Adipose tissue (tissue), 3 donors: ENCODE measurements around the gene NDUFV3. TPM values are rescaled to one million over a fixed set of nuclear protein-coding genes. Genes with fewer than 3 reads are reported as not detected.
"Not testable (repeated sequence)": the region's sequence is repeated elsewhere in the genome, so short reads cannot be mapped to it uniquely, and the experiment has no call there.

ENCODE experiments used
- H3K27ac ChIP-seq: one replicate; pipeline ENCODE4 v1.5.1; 2013; ENCODE audit warnings: low read depth, low read length
- WGBS, 3 donors: extraction: QIAGEN DNeasy Blood & Tissue Kit; methylation state at CpG; one replicate each; pipeline ENCODE4 v1.1.7; 2013; 5-methylcytosine and 5-hydroxymethylcytosine counted together
- polyA plus RNA-seq, 3 donors: library from polyadenylated mRNA; stranded (reverse); fragments of 200-250 nt; gene quantifications; one replicate each; pipeline ENCODE4 v1.2.3, GENCODE V29; 2013
- donor health status: healthy with polysubstance abuse.
- donor health status: Bipolar disorder and iron deficiency.
- donor health status: healthy.

NDUFV3 gene
- polyA plus RNA-seq, 3 donors = 20.0 to 27.3 (median 24.0) TPM

GRCh38 chr21:42925114-42925926 lies 32.2 kb downstream of the NDUFV3 start, which contains the start of gene ERVH48-1:
TSS of gene ERVH48-1 (minus strand) at chr21:42925630. CDS start at chr21:42919006, 6,624 bp downstream.
- H3K27ac ChIP-seq = no peak within 1 kb of the TSS
- 89 to 91% (median 91%) methylated on average over 29 of the region's 29 CpGs for WGBS, 3 donors

GRCh38 chr21:42927474-42928200 lies 34.5 kb downstream of the NDUFV3 start:
- WGBS, 3 donors = 95% methylated on average over 23 of the region's 23 CpGs
- H3K27ac ChIP-seq = not testable (repeated sequence)

GRCh38 chr21:42929969-42930368 lies 36.9 kb downstream of the NDUFV3 start:
- WGBS, 3 donors = 47 to 79% (median 70%) methylated on average over 3 of the region's 3 CpGs
- H3K27ac ChIP-seq = no peak overlapping the region

GRCh38 chr21:42931560-42932235 lies 38.6 kb downstream of the NDUFV3 start:
- WGBS, 3 donors = 80 to 85% (median 84%) methylated on average over 13 of the region's 13 CpGs

GRCh38 chr21:42932378-42933136 lies 39.4 kb downstream of the NDUFV3 start:
- 90 to 93% (median 92%) methylated on average over 16 of the region's 16 CpGs for WGBS, 3 donors

More at GRCh38 chr21:42931560-42932235, 38.6 kb downstream of the NDUFV3 start:
- H3K27ac ChIP-seq = no peak overlapping the region

GRCh38 chr21:42933137-42933970 lies 40.2 kb downstream of the NDUFV3 start:
- H3K27ac ChIP-seq = not testable (repeated sequence)
- WGBS, 3 donors = 41 to 74% (median 66%) methylated on average over 8 to 9 of the region's 9 CpGs

More at GRCh38 chr21:42932378-42933136, 39.4 kb downstream of the NDUFV3 start:
- H3K27ac ChIP-seq = not testable (repeated sequence)

- not testable (repeated sequence) for H3K27ac ChIP-seq
- 93 to 96% (median 94%) methylated on average over 12 of the region's 12 CpGs for WGBS, 3 donors
These were observed 40.9 kb downstream of the NDUFV3 start for GRCh38 chr21:42933973-42934372.

GRCh38 chr21:42936360-42936759 lies 43.3 kb downstream of the NDUFV3 start:
- H3K27ac ChIP-seq = not testable (repeated sequence)
- WGBS, 3 donors = 86 to 100% (median 91%) methylated on average over 1 to 5 of the region's 5 CpGs

- not testable (repeated sequence) for H3K27ac ChIP-seq
- WGBS, 3 donors = 64 to 73% (median 73%) methylated on average over 15 to 16 of the region's 16 CpGs
These were observed 44.2 kb downstream of the NDUFV3 start for GRCh38 chr21:42937034-42937940.

GRCh38 chr21:42937960-42938605 lies 45.0 kb downstream of the NDUFV3 start:
- WGBS, 3 donors = 87 to 93% (median 89%) methylated on average over 21 of the region's 21 CpGs
- H3K27ac ChIP-seq = no peak overlapping the region

- 91 to 95% (median 94%) methylated on average over 6 of the region's 6 CpGs for WGBS, 3 donors
- not testable (repeated sequence) for H3K27ac ChIP-seq
These were observed 45.5 kb downstream of the NDUFV3 start for GRCh38 chr21:42938606-42938995.

- 34 to 52% (median 41%) methylated on average over 16 of the region's 16 CpGs for WGBS, 3 donors
- H3K27ac ChIP-seq = no peak overlapping the region
These were observed 46.7 kb downstream of the NDUFV3 start for GRCh38 chr21:42939582-42940413.

GRCh38 chr21:42941696-42942085 lies 48.6 kb downstream of the NDUFV3 start:
- 95 to 97% (median 95%) methylated on average over 6 of the region's 6 CpGs for WGBS, 3 donors
- H3K27ac ChIP-seq = no peak overlapping the region

GRCh38 chr21:42942244-42942643 lies 49.1 kb downstream of the NDUFV3 start:
- H3K27ac ChIP-seq = no peak overlapping the region
- WGBS, 3 donors = 68 to 83% (median 74%) methylated on average over 6 of the region's 6 CpGs

GRCh38 chr21:42949094-42949755 lies 56.1 kb downstream of the NDUFV3 start:
- H3K27ac ChIP-seq = not testable (repeated sequence)
- WGBS, 3 donors = 83 to 85% (median 85%) methylated on average over 13 of the region's 13 CpGs
